WTC11 (cell line): ENCODE results near the gene TMEM54. TPM values are rescaled to one million over a fixed set of nuclear protein-coding genes. Genes with fewer than 3 reads are reported as not detected.
A peak's percentile ranks its signal among the peaks of the same experiment; 100 is the strongest.

Experiments used
- ATAC-seq: fragments of 200-7000 bp; cut with Tn5 transposase; 2 replicates; pipeline ENCODE4 v1.10.0; 2021; ENCODE audit warnings: mild to moderate bottlenecking, moderate library complexity
- CTCF ChIA-PET: fragments of 300-600 bp; sonication (Branson Sonifier 250); formaldehyde crosslinking; loops from one replicate; lab custom pipeline; 2021; ENCODE audit warnings: antibody characterized with exemption; lab: Charles Lee
- POLR2A ChIA-PET: fragments of 350-600 bp; sonication (Branson Sonifier 250); formaldehyde crosslinking; loops from one replicate; lab custom pipeline; 2021; ENCODE audit warnings: antibody characterized with exemption; lab: Charles Lee
- DNase-seq: peaks from one replicate; pipeline ENCODE4 v3.0.0; 2021; ENCODE audit warnings: low spot score
- H3K27ac Mint-ChIP-seq: 2 replicates; pipeline ENCODE4 v1.8.0; 2021; ENCODE audit warnings: mixed read lengths
- H3K27me3 Mint-ChIP-seq: 2 replicates; pipeline ENCODE4 v1.8.0; 2021; ENCODE audit warnings: low read depth, mild to moderate bottlenecking, moderate library complexity, mixed read lengths
- H3K36me3 Mint-ChIP-seq: 2 replicates; pipeline ENCODE4 v1.8.0; 2021; ENCODE audit warnings: mixed read lengths
- H3K4me1 Mint-ChIP-seq: 2 replicates; pipeline ENCODE4 v1.8.0; 2022; ENCODE audit warnings: mixed read lengths
- H3K4me3 Mint-ChIP-seq: 2 replicates; pipeline ENCODE4 v1.8.0; 2021; ENCODE audit warnings: mild to moderate bottlenecking, moderate library complexity, mixed read lengths
- H3K9me3 Mint-ChIP-seq: 2 replicates; pipeline ENCODE4 v1.8.0; 2021; ENCODE audit warnings: mixed read lengths
- ARID4B ChIP-seq: sonication (generic); formaldehyde crosslinking; IDR thresholded peaks from 2 replicates; pipeline ENCODE4 v1.8.0; 2023; ENCODE audit warnings: missing genetic modification reagents, mild to moderate bottlenecking, borderline replicate concordance
- ATF1 ChIP-seq: sonication (generic); formaldehyde crosslinking; IDR thresholded peaks from 2 replicates; pipeline ENCODE4 v1.8.1; 2023; ENCODE audit warnings: mild to moderate bottlenecking, moderate library complexity, missing genetic modification reagents
- CBFB ChIP-seq: sonication (generic); formaldehyde crosslinking; IDR thresholded peaks from 2 replicates; pipeline ENCODE4 v1.8.1; 2022; ENCODE audit warnings: mild to moderate bottlenecking, low read depth, missing genetic modification reagents
- CDX4 ChIP-seq: fragments of 250-450 bp; sonication (Bioruptor Pico); IDR thresholded peaks from 2 replicates; pipeline ENCODE4 v1.9.0; 2021; ENCODE audit warnings: moderate library complexity, mild to moderate bottlenecking, inconsistent platforms, borderline replicate concordance
- CREB1 ChIP-seq: sonication (generic); formaldehyde crosslinking; IDR thresholded peaks from 2 replicates; pipeline ENCODE4 v1.8.0; 2023; ENCODE audit warnings: mild to moderate bottlenecking, missing genetic modification reagents
- FOXJ3 ChIP-seq: sonication (generic); formaldehyde crosslinking; IDR thresholded peaks from 2 replicates; pipeline ENCODE4 v1.9.0; 2021; ENCODE audit warnings: missing genetic modification reagents, mild to moderate bottlenecking, borderline replicate concordance
- GRHL2 ChIP-seq: fragments of 250-450 bp; sonication (Bioruptor Pico); IDR thresholded peaks from 2 replicates; pipeline ENCODE4 v1.8.0; 2022; ENCODE audit warnings: mild to moderate bottlenecking, moderate library complexity; ENCODE audit not compliant: insufficient replicate concordance, severe bottlenecking
- HMGA2 ChIP-seq: fragments of 250-450 bp; sonication (Bioruptor Pico); IDR thresholded peaks from 2 replicates; pipeline ENCODE4 v1.4.0; 2021; ENCODE audit warnings: mild to moderate bottlenecking, moderate library complexity
- NFE2L1 ChIP-seq: sonication (generic); formaldehyde crosslinking; IDR thresholded peaks from 2 replicates; pipeline ENCODE4 v1.8.1; 2023; ENCODE audit warnings: missing genetic modification reagents
- NR2C2 ChIP-seq: sonication (generic); formaldehyde crosslinking; IDR thresholded peaks from 2 replicates; pipeline ENCODE4 v1.8.0; 2022; ENCODE audit warnings: mild to moderate bottlenecking, missing genetic modification reagents
- SOX15 ChIP-seq: fragments of 250-450 bp; sonication (Bioruptor Pico); IDR thresholded peaks from 2 replicates; pipeline ENCODE4 v1.9.0; 2021; ENCODE audit warnings: mild to moderate bottlenecking
- TP53 ChIP-seq: sonication (generic); formaldehyde crosslinking; IDR thresholded peaks from 2 replicates; pipeline ENCODE4 v1.8.1; 2023; ENCODE audit warnings: mild to moderate bottlenecking, missing genetic modification reagents
- USF2 ChIP-seq: sonication (generic); formaldehyde crosslinking; IDR thresholded peaks from 2 replicates; pipeline ENCODE4 v1.8.1; 2023; ENCODE audit warnings: mild to moderate bottlenecking, missing genetic modification reagents, moderate library complexity
- ZBTB21 ChIP-seq: sonication (generic); formaldehyde crosslinking; IDR thresholded peaks from 2 replicates; pipeline ENCODE4 v1.8.1; 2023; ENCODE audit warnings: mild to moderate bottlenecking, missing genetic modification reagents, borderline replicate concordance
- ZBTB43 ChIP-seq: sonication (generic); formaldehyde crosslinking; IDR thresholded peaks from 2 replicates; pipeline ENCODE4 v1.8.1; 2023; ENCODE audit warnings: mild to moderate bottlenecking, missing genetic modification reagents
- ZNF138 ChIP-seq: sonication (generic); formaldehyde crosslinking; conservative IDR thresholded peaks from 2 replicates; pipeline ENCODE4 v1.8.1; 2022; ENCODE audit warnings: mild to moderate bottlenecking, moderate library complexity, missing genetic modification reagents
- ZSCAN18 ChIP-seq: fragments of 250-450 bp; sonication (Bioruptor Pico); IDR thresholded peaks from 2 replicates; pipeline ENCODE4 v2.1.2; 2022; ENCODE audit warnings: mild to moderate bottlenecking, moderate library complexity
- total RNA-seq: library from RNA; stranded (reverse); gene quantifications from 3 replicates; pipeline ENCODE4 v1.2.3, GENCODE V29; 2021
- TF ChIP-seq, protein P1 (sequence below): sonication (generic); formaldehyde crosslinking; conservative IDR thresholded peaks from 2 replicates; pipeline ENCODE4 v1.8.1; 2023; ENCODE audit warnings: mild to moderate bottlenecking, low read depth, missing genetic modification reagents, moderate library complexity

The TMEM54 gene
- total RNA-seq, 1 experiment from 2014 or later: 20.7 TPM

DNA sequence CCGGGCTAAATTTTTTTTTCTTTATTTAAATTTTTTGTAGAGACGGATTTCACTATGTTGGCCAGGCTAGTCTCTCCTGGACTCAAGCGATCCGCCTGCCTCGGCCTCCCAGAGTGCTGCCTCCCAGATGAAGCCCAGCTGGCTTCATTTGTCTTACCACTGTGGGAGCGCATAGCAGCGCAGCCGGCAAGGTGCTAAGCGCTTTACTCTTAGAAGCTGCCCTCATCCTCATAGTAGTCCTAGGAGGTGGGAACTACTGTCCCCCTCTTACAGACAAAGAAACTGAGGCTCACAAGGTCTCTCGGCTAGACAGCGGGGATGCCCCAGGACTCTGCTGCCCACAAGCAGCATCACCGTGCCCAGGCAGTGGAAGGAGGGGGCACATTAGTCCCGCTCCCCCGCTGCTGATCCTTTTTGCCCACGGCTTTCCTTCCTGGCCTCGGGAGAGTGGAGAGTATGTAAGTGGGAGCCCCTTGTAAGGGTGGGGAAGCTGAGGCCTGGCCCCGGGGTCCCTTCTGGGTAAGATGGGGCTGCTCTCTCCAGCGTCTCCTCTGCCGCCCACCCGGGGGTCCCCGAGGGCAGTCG lies 726 bp downstream of the TMEM54 start:
- Mint-ChIP-seq H3K27ac (no peak overlapping the region), H3K36me3 (no peaks in the 10 kb centered on the region), H3K4me3 (peak overlapping the region; percentile 69), H3K9me3 (no peaks in the 10 kb centered on the region), H3K27me3 (peaks cover 66% of the 10 kb centered on the region), H3K4me1 (peaks cover 9% of the 10 kb centered on the region)
- TF ChIP-seq HMGA2 (no peak), ARID4B (0 out of 2 replicates have a peak, but pooled peaks have one; percentile 11)
- ChIA-PET POLR2A (no interaction called here), CTCF (interaction anchor here (1.7 to 4.4 kb wide), 2 partner anchors 14 to 24 kb away, joined by 6 to 14 read pairs; no protein-coding TSS in a partner anchor)
- no peak for DNase-seq
- peak; percentile 10 for ATAC-seq

- DNase-seq (no peak), ATAC-seq (no peak)
- H3K4me1 Mint-ChIP-seq: peaks cover 9% of the 10 kb centered on the region
- H3K9me3 Mint-ChIP-seq: no peaks in the 10 kb centered on the region
- no peak for TF ChIP-seq NFE2L1 (CRISPR knock-in tag)
- TF ChIP-seq ZBTB21 (CRISPR knock-in tag): no peak
- TF ChIP-seq ZBTB43: no peak
- no peak for TF ChIP-seq TP53 (CRISPR knock-in tag)
- TF ChIP-seq CBFB (CRISPR knock-in tag): no peak
- TF ChIP-seq SOX15 (CRISPR knock-in tag): no peak
- no peak for TF ChIP-seq GRHL2 (CRISPR knock-in tag)
- TF ChIP-seq HMGA2: no peak
- TF ChIP-seq ZNF138: no peak
- TF ChIP-seq, protein P1, sequence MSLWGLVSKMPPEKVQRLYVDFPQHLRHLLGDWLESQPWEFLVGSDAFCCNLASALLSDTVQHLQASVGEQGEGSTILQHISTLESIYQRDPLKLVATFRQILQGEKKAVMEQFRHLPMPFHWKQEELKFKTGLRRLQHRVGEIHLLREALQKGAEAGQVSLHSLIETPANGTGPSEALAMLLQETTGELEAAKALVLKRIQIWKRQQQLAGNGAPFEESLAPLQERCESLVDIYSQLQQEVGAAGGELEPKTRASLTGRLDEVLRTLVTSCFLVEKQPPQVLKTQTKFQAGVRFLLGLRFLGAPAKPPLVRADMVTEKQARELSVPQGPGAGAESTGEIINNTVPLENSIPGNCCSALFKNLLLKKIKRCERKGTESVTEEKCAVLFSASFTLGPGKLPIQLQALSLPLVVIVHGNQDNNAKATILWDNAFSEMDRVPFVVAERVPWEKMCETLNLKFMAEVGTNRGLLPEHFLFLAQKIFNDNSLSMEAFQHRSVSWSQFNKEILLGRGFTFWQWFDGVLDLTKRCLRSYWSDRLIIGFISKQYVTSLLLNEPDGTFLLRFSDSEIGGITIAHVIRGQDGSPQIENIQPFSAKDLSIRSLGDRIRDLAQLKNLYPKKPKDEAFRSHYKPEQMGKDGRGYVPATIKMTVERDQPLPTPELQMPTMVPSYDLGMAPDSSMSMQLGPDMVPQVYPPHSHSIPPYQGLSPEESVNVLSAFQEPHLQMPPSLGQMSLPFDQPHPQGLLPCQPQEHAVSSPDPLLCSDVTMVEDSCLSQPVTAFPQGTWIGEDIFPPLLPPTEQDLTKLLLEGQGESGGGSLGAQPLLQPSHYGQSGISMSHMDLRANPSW: no peak
- no peak for TF ChIP-seq CDX4 (CRISPR knock-in tag)
- no peak for TF ChIP-seq ZSCAN18
- no peak for TF ChIP-seq CREB1 (CRISPR knock-in tag)
- no peak for TF ChIP-seq USF2 (CRISPR knock-in tag)
- TF ChIP-seq NR2C2 (CRISPR knock-in tag): no peak
- no peak for TF ChIP-seq ATF1 (CRISPR knock-in tag)
- no peak for TF ChIP-seq FOXJ3 (CRISPR knock-in tag)
- ChIA-PET CTCF (interaction anchor here (1.7 to 4.4 kb wide), 2 partner anchors 13 to 24 kb away, joined by 6 to 14 read pairs; no protein-coding TSS in a partner anchor), POLR2A (no interaction called here)
- H3K4me3 Mint-ChIP-seq: peak overlapping the region; percentile 69; the same call in 1 of the 2 replicates
- no peak overlapping the region for H3K27ac Mint-ChIP-seq
- peaks cover 64% of the 10 kb centered on the region for H3K27me3 Mint-ChIP-seq
- H3K36me3 Mint-ChIP-seq: no peaks in the 10 kb centered on the region
Observed at GRCh38 chr1:32899586-32900296, 1.4 kb downstream of the TMEM54 start.
